Activated CD4-positive, CD25-positive, alpha-beta regulatory T cell (primary cell): ENCODE measurements around the gene KRTAP1-3.
"Not testable (repeated sequence)": the region's sequence is repeated elsewhere in the genome, so short reads cannot be mapped to it uniquely, and the experiment has no call there.

Experiments
- DNase-seq, 4 experiments: peaks; one replicate each; lab custom pipeline; 2025; lab: John Stamatoyannopoulos, UW

The KRTAP1-3 gene

GRCh38 chr17:41009936-41010335, 24.7 kb downstream of the KRTAP1-3 start:
- no peak for DNase-seq

DNA sequence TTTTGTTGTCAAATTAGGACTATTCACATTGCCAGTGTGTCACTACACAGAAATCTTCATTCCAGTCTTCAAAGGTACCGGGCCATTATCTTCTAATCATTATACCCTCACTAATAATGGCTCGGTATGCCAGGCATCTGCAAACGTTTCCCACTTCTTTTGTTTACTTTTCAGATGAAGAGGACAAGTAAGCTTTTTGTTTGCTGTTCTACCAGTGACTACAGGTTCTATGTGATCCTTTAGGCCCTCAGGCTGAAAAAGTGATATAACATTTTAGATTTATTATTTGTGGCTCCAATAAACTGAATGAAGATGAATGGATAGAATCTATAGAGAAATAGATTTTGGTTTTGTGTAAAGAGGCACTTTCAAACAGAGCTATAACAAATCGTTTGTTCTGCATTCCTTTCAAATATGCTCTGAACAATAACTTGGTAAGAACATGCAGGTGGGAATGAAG, 25.3 kb downstream of the KRTAP1-3 start:
- DNase-seq = no peak

GRCh38 chr17:41008811-41009210, 25.9 kb downstream of the KRTAP1-3 start, which contains the start of gene KRTAP3-1:
Gene KRTAP3-1, minus strand, starts transcription at chr17:41009128. Its CDS starts 54 bp downstream, at chr17:41009074.
- no peak for DNase-seq

- DNase-seq = no peak
Observed at GRCh38 chr17:41004397-41004796, 30.3 kb downstream of the KRTAP1-3 start.

- no peak for DNase-seq
Observed at GRCh38 chr17:41003926-41004325, 30.7 kb downstream of the KRTAP1-3 start.

GRCh38 chr17:41002814-41003213, 31.9 kb downstream of the KRTAP1-3 start:
- no peak for DNase-seq

DNA sequence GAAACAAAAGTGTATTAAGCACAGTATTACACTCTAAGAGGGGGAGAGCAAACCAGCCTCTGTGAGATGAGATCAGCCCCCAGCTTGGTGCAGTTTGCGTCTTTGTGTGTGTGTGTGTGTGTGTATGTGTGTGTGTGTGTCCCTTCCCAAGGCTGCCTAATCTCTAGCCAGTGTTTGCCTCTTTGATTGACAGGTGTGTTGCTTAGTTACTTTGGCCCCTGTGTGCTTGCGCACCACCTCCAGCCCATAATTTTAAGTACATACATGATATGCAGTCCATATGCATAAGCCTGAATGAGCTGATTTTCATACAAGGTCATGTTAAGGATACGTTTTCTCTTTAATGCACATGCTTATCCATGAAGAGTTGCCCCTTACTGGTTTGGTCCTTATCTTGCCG, 32.9 kb downstream of the KRTAP1-3 start:
- DNase-seq = no peak

DNA sequence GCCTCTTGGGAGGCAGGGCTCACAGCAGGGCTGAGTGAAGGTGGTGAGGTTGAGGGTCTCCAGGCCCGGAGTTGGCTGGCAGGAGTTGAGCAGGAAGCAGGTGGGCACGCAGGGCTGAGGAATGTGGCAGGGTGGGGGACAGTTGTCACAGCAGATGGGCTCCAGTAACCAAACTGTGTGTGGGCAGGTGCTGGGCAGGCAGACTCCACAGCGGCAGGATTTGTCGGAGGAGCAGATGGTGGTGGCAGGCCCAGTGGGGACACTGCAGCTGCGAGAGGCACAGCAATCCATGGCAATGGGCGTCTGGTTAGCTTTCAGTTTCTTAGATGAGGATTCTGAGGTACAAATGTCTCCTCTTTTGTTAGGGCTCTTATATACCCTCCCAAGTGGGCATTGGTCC, 35.1 kb downstream of the KRTAP1-3 start, which contains the start of gene KRTAP3-2:
TSS of gene KRTAP3-2 (minus strand) at position 344 of the 400 bp plus-strand sequence. CDS start at position 291, 53 bp downstream.
- DNase-seq = not testable (repeated sequence)

- DNase-seq = no peak
Observed at GRCh38 chr17:40997361-40997760, 37.3 kb downstream of the KRTAP1-3 start.

DNA sequence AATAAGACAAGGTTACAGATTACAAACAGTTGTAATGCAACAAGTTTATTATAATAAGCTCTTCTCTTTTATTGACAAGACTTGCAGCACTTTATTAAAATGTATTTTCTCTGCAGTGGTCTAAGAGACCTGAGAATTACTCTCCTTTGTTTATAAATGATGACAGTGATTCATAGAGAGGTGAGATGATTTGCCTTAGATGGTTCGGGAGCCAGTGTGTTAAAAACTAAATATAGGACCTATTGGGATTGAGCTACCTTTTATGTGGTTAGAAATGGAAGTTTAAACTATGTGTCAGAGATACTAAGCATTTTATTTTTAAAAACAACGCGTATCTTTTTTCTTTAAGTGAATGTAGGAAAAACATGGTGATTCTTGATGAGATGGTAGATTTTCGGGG, 37.8 kb downstream of the KRTAP1-3 start:
- no peak for DNase-seq

DNA sequence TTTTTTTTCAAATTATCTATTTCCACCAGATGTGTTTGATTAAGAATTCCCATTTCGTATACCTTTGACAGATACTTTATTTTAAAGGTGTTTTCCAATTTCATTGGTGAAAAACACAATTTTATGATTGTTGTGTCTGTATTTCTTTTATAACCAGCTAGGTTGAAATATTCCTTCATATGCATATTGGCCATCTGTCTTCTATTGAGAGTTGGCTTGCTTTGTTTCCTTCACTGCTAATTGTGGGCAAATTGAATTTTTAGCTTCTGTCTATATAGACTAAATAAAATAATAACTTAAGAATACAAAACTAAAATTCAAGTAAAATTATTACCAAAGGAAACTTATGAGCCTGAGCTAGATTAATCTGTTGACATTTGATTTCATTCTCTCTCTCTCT, 39.6 kb downstream of the KRTAP1-3 start:
- no peak for DNase-seq

GRCh38 chr17:40993839-40994238, 40.8 kb downstream of the KRTAP1-3 start, which contains the start of gene KRTAP3-3:
Gene KRTAP3-3, minus strand, starts transcription at chr17:40994164. Its CDS starts 67 bp downstream, at chr17:40994097.
- no peak for DNase-seq

GRCh38 chr17:40993084-40993483, 41.6 kb downstream of the KRTAP1-3 start:
- no peak for DNase-seq

DNA sequence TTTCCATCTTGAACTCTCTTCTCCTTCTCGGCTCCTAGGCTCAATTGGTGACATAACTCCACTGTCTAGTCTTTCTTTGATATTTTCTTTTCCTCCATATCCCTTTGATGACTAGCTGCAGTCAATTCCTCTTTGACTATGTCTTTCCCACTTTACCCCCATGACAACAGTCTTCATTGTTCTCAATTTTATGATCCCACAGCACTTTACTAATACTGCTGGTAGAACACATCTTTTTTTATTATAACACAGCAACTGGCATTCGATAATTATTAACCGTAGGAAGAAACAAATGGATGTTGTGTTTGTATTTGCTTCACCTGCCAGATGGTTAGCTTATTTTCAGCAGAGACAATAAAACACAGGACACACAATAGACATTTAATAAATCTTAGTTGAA, 42.0 kb downstream of the KRTAP1-3 start:
- no peak for DNase-seq

DNA sequence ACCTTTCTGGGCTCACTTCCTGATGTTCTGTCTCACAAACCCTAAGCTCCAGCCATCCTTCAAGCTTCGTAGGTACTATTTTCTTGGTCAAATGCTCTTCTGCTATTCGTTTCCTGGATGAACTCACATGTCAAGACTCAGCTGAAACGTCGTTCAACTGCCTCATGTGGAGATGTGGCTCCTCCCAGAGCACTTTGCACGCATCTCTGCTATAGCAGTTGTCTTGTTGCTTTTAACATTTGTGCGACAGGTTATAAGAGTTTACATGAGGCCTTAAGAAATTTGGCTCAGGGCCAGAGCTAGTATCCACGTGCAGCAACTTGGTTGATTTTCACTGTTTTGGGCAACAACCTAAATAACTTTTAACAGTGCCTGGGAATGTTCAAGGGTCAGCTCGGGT, 47.8 kb downstream of the KRTAP1-3 start:
- no peak for DNase-seq

- no peak for DNase-seq
Observed at GRCh38 chr17:40984226-40984625, 50.4 kb downstream of the KRTAP1-3 start, which contains the start of gene KRT40. Gene KRT40, minus strand, starts transcription at chr17:40984326. Its CDS starts 53 bp downstream, at chr17:40984273.
